ACC112 (cell line): Measurements from ENCODE around the gene KCTD16.

Source experiments
- H2AFZ ChIP-seq: fragments of 200-600 bp; sonication (generic); one replicate; pipeline ENCODE4 v1.6.0; 2017; ENCODE audit warnings: antibody characterized with exemption, low read length; ENCODE audit not compliant: unreplicated experiment
- H3K27ac ChIP-seq: fragments of 200-600 bp; sonication (generic); 2 replicates; pipeline ENCODE4 v1.5.1; 2014; ENCODE audit warnings: low read depth, mild to moderate bottlenecking, antibody characterized with exemption, low read length, moderate library complexity
- H3K27me3 ChIP-seq: fragments of 200-600 bp; sonication (generic); 2 replicates; pipeline ENCODE4 v1.6.1; 2014; ENCODE audit warnings: mild to moderate bottlenecking, antibody characterized with exemption, low read length, moderate library complexity, mixed read lengths; ENCODE audit not compliant: insufficient read depth
- H3K36me3 ChIP-seq: fragments of 200-600 bp; sonication (generic); 2 replicates; pipeline ENCODE4 v1.6.1; 2016; ENCODE audit warnings: mild to moderate bottlenecking, antibody characterized with exemption, low read length, moderate library complexity, mixed read lengths; ENCODE audit not compliant: insufficient read depth
- H3K4me1 ChIP-seq: fragments of 200-600 bp; sonication (generic); one replicate; pipeline ENCODE4 v1.6.1; 2016; ENCODE audit warnings: low read length, mixed read lengths; ENCODE audit not compliant: insufficient read depth, unreplicated experiment, control insufficient read depth
- H3K4me3 ChIP-seq: fragments of 200-600 bp; sonication (generic); 2 replicates; pipeline ENCODE4 v1.5.1; 2014; ENCODE audit warnings: mild to moderate bottlenecking, low read depth, low read length
- H3K79me2 ChIP-seq: fragments of 200-600 bp; sonication (generic); one replicate; pipeline ENCODE4 v1.6.0; 2016; ENCODE audit warnings: low read length; ENCODE audit not compliant: control insufficient read depth, unreplicated experiment, insufficient read depth

KCTD16 gene

DNA sequence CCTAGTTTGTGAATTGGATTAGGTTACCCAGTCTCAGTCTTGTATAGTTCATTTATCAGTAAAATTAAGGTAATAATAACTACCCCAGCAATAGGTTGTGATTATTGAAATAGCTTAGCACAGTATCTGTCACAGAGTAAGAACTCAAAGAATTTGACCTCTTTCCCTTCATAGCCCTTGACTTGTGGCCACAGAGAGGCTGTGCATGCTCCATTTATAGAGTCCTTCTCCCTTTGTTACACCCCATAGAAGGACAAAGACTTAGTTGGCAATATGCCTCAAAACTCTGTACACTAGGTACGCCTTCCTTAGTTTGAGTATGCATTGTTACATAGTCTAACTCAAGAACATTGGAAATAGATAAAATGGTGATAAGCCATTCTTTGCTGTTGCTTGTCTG, 257.2 kb downstream of the KCTD16 start:
- H3K79me2 ChIP-seq = no peaks in the 10 kb centered on the region
- no peak overlapping the region for H3K4me3 ChIP-seq
- H3K4me1 ChIP-seq = no peaks in the 10 kb centered on the region
- no peak overlapping the region for H3K27ac ChIP-seq
- H3K27me3 ChIP-seq = no peaks in the 10 kb centered on the region
- no peaks in the 10 kb centered on the region for H3K36me3 ChIP-seq
- no peak overlapping the region for H2AFZ ChIP-seq

DNA sequence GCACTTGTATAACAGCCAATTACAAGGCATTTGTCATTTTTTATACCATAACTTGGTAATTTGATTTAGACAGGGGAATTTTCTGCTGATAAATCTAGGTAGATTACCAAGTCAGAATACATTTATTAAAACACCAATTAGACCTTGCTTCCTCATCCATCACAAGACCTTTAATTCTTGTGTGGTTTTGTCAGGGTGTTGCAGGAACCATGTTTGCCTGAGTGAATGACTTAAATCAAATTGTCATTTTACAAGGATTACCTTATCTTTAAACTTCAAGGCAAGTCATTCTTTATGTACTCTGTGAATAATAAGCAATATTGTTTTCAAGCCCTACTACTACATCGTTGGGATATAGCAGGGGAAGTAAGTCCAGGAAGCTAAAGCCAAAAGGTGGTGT, 257.7 kb downstream of the KCTD16 start:
- H3K27ac ChIP-seq = no peak overlapping the region
- H3K4me1 ChIP-seq = no peaks in the 10 kb centered on the region
- H2AFZ ChIP-seq = no peak overlapping the region
- H3K79me2 ChIP-seq = no peaks in the 10 kb centered on the region
- no peaks in the 10 kb centered on the region for H3K27me3 ChIP-seq
- H3K36me3 ChIP-seq = no peaks in the 10 kb centered on the region
- H3K4me3 ChIP-seq = no peak overlapping the region

DNA sequence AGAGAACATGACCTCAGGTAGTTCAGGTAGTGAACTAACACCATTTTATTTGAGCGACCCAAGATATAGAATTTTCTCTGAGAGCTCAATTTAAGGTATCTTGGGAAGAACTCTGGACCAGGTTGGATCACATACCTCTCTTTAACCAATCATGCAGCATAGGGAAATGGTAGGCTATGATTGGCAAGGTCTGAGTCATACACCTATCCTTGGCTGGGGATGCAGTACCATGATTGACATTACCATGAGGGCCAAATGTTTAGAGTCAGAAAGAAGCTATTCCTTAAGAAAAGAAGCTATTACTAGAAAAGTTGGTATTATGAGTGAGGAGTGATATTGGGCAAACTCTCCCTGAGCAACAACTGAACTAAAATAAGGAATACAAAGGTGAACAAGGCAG, 258.7 kb downstream of the KCTD16 start:
- H3K36me3 ChIP-seq = no peaks in the 10 kb centered on the region
- no peaks in the 10 kb centered on the region for H3K79me2 ChIP-seq
- H3K27ac ChIP-seq = no peak overlapping the region
- no peak overlapping the region for H2AFZ ChIP-seq
- no peaks in the 10 kb centered on the region for H3K4me1 ChIP-seq
- no peaks in the 10 kb centered on the region for H3K27me3 ChIP-seq
- no peak overlapping the region for H3K4me3 ChIP-seq

DNA sequence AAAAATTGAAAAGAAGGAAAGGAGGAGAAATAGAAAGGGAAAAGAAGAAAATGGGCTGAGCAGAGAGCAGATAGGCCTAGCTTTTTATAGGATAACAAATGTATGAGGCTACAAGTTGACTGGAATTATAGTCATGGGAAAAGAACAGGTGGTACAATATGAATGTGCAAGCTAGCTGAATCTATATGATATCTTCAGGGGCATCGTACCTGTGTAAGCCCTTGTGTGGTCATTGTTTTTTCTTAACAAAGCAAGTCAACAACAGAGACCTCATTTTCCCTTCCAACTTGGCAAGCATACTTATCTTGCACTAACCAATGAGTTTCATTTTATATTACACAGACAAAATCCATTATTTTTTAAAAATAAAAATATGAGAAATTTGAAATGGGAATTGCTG, 259.2 kb downstream of the KCTD16 start:
- H3K4me3 ChIP-seq = no peak overlapping the region
- no peaks in the 10 kb centered on the region for H3K4me1 ChIP-seq
- H3K27ac ChIP-seq = no peak overlapping the region
- no peaks in the 10 kb centered on the region for H3K36me3 ChIP-seq
- no peaks in the 10 kb centered on the region for H3K27me3 ChIP-seq
- no peaks in the 10 kb centered on the region for H3K79me2 ChIP-seq
- H2AFZ ChIP-seq = no peak overlapping the region

DNA sequence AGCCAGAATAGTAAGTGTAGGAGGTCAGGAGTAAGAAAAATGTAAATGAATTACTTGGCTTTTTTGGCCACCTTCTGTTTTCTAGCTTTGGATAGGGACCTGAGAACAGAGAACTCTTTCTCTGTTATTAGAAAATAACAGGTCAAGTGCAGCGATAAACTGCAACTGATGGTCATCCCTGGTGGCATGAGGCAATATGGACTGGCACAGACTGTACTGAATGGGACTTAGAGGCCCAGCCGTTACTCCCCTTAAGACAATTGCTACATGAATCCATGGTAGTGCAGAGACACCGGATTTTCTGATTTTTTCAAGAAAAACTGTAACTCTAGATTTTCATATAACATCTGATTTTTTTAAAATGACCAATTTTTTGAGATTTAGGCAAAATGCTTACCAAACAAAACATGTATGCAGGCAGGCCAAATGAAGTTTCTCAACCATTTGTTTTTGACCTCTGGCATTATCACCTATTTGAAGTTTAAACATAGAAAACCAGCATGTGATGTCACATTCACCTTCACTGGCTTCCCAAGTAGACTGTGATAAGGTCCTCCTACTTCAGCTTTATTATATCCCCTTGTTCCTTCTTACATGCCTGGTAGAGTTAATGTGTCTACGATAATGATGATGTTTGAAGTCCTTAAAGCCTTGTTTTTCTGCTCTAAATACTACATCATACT, 262.6 kb downstream of the KCTD16 start:
- Histone ChIP-seq H3K4me3 (no peak overlapping the region), H3K36me3 (no peaks in the 10 kb centered on the region), H3K4me1 (no peaks in the 10 kb centered on the region), H3K27me3 (no peaks in the 10 kb centered on the region), H3K79me2 (no peaks in the 10 kb centered on the region), H3K27ac (no peak overlapping the region), H2AFZ (no peak overlapping the region)

DNA sequence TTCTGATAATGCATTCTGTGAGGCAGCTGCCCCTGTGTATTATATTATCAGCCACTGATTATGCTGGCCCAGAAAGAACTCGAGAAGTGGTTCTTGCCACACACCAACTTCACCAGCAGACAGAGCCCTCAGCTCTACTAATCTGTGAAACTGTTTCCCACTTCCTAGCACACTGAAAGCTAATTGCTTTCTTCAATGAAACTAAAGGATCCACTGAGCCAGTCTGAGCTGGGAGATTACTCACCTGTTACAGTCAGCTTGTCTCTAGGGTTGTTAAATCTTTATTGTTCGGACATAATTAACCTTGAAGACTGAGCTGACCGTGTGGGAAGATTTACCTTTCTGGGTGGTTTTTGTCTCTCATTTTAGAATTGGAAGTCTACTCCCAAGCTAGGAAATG, 263.2 kb downstream of the KCTD16 start:
- H3K27ac ChIP-seq = no peak overlapping the region
- no peaks in the 10 kb centered on the region for H3K79me2 ChIP-seq
- no peaks in the 10 kb centered on the region for H3K4me1 ChIP-seq
- no peaks in the 10 kb centered on the region for H3K27me3 ChIP-seq
- no peak overlapping the region for H2AFZ ChIP-seq
- no peak overlapping the region for H3K4me3 ChIP-seq
- H3K36me3 ChIP-seq = no peaks in the 10 kb centered on the region

DNA sequence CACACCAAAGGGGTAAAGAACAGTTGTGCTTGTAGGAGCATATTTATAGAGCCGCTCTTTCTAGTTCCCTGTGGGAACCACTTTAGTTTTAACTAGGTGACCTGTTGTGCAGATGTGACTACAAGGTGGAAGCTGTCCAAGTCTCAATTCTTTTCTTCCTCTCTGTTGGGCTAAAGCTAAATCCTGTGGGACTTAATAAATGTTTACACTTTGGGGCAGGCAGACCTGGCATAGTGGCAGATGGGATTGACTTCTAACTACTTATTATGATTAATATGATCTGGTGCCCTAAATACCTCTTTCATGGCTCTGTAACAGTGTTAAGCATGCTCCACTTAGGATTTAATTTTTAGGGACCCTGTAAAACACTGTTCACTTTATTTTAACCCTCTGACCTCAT, 265.3 kb downstream of the KCTD16 start:
- no peak overlapping the region for H3K27ac ChIP-seq
- H3K4me1 ChIP-seq = no peaks in the 10 kb centered on the region
- H3K36me3 ChIP-seq = no peaks in the 10 kb centered on the region
- no peak overlapping the region for H3K4me3 ChIP-seq
- H3K79me2 ChIP-seq = no peaks in the 10 kb centered on the region
- no peaks in the 10 kb centered on the region for H3K27me3 ChIP-seq
- H2AFZ ChIP-seq = no peak overlapping the region

DNA sequence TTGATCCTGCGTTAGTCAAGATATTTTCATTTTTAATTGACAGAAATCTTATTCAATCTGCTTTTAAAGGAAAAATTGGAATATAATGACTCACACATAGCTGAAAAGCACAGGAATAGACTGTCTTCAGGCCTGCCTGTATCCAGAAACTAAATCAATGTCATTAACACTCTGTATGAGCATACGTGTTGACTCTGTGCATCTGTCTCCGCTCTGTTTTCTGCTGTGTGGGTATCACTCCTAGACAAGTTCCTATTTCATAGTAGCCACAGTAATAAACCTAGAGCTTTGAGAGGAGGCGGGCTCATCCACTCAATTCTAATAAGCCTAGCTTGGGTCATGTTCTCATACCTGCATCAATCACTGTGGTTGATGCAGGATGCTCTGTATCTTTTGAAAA, 267.6 kb downstream of the KCTD16 start:
- Histone ChIP-seq H2AFZ (no peak overlapping the region), H3K79me2 (no peaks in the 10 kb centered on the region), H3K36me3 (no peaks in the 10 kb centered on the region), H3K27me3 (no peaks in the 10 kb centered on the region), H3K4me3 (no peak overlapping the region), H3K4me1 (no peaks in the 10 kb centered on the region), H3K27ac (no peak overlapping the region)

DNA sequence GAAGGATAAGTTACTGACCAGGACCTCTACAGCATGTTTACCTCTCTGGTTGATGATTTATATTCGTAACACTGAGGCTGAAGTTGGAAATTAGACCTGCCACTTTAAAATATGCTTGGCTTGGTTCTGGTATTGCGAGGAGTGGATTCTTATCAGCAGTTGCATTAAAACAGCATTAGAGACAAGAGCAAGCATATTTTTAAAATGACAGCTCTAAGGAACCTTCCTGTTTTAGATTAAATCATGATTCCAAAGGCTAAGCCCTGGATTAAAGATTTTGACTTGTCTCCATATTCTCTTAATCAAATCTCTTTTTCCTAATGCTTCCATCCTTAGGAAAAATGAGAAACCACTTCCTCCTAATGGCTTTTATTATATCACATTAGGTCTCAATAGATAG, 277.8 kb downstream of the KCTD16 start:
- H3K4me1 ChIP-seq = no peaks in the 10 kb centered on the region
- H3K36me3 ChIP-seq = no peaks in the 10 kb centered on the region
- no peak overlapping the region for H3K4me3 ChIP-seq
- H3K27me3 ChIP-seq = no peaks in the 10 kb centered on the region
- peak overlapping the region; percentile 17 for H2AFZ ChIP-seq
- no peak overlapping the region for H3K27ac ChIP-seq
- H3K79me2 ChIP-seq = no peaks in the 10 kb centered on the region

DNA sequence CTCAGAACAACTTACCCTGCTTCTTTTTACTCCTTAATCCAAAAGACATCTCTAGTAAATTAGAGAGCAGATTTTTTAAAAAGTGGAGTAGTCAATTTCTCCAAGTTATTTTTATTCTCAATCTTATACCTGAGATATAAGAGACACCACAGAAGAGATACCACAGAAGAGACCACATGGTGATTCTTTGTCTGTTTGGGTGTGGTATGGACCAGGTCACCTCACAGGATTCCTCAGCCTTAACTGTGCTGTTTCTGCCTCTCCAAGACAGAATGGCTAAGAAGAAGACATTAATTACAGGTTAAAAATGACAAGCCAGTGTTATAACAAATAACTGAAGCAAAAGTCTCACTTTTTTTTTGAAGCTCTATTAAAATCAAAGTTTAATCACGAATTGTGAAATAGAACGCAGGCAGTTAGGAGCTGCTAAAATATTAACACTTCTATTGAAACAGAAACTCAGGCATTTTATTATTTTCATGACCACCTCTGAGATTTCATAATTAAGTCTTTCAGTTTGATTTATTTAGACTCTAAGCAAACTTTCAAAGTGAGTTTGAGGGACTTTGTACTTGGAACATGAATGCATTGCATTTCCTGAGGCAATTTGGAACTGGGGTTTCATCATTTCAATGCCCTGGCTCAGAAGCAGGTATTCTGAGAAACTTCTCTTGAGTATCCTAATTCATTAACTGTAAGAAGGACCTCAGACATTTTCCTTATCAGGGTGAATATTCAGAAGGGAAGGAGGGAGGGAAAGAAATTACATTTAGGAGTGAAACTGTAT, 280.7 kb downstream of the KCTD16 start:
- Histone ChIP-seq H3K4me3 (no peak overlapping the region), H3K4me1 (no peaks in the 10 kb centered on the region), H2AFZ (no peak overlapping the region), H3K36me3 (no peaks in the 10 kb centered on the region), H3K27me3 (no peaks in the 10 kb centered on the region), H3K79me2 (no peaks in the 10 kb centered on the region), H3K27ac (no peak overlapping the region)

DNA sequence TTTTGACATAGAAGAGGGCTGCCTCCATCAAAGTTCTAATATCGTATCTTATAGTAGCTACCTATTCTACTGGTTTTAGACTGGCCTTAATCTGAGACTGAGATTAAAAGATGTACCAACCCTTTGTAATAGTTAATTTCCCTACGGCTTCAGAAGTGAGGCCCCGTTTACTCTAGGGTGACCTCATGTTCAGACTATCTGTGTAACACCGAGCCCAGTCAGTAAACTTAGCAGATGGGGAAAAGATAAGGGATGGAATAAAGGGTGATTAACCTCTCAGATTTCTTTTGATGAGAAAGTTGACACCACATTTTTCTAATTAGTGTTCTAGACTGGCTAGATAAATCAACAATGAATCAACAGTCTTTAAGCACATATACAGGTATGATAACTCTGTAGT, 283.1 kb downstream of the KCTD16 start:
- Histone ChIP-seq H3K4me3 (no peak overlapping the region), H2AFZ (no peak overlapping the region), H3K79me2 (no peaks in the 10 kb centered on the region), H3K4me1 (no peaks in the 10 kb centered on the region), H3K27ac (no peak overlapping the region), H3K27me3 (no peaks in the 10 kb centered on the region), H3K36me3 (no peaks in the 10 kb centered on the region)
